Islet precursor cell (in vitro differentiated cells): ENCODE results near the gene ANKZF1.
"Not testable (repeated sequence)": the region's sequence is repeated elsewhere in the genome, so short reads cannot be mapped to it uniquely, and the experiment has no call there.

Experiments
- DNase-seq: peaks from one replicate; pipeline ENCODE4 v3.0.0-alpha.2; 2018

Gene ANKZF1

GRCh38 chr2:219229305-219230058 lies at the start of gene ANKZF1, which contains the start of gene ATG9A:
ANKZF1 (plus strand) TSS chr2:219229806; CDS start chr2:219230258, 452 bp downstream.
ATG9A (minus strand) TSS chr2:219229636; CDS start chr2:219228024, 1,612 bp downstream.
- DNase-seq: peak; percentile 100

GRCh38 chr2:219180961-219181360 lies 48.6 kb upstream of the ANKZF1 start:
- no peak for DNase-seq

GRCh38 chr2:219181531-219181930 lies 48.1 kb upstream of the ANKZF1 start:
- no peak for DNase-seq

GRCh38 chr2:219182331-219183150 lies 47.1 kb upstream of the ANKZF1 start:
- no peak for DNase-seq

GRCh38 chr2:219183151-219183772 lies 46.3 kb upstream of the ANKZF1 start:
- no peak for DNase-seq

- DNase-seq: no peak
Measured at GRCh38 chr2:219184121-219184520, 45.5 kb upstream of the ANKZF1 start.

- no peak for DNase-seq
Measured at GRCh38 chr2:219186754-219187456, 42.7 kb upstream of the ANKZF1 start.

- no peak for DNase-seq
Measured at GRCh38 chr2:219197388-219197787, 32.2 kb upstream of the ANKZF1 start.

- DNase-seq: no peak
Measured at GRCh38 chr2:219198974-219199373, 30.6 kb upstream of the ANKZF1 start.

GRCh38 chr2:219199470-219200211 lies 30.0 kb upstream of the ANKZF1 start:
- no peak for DNase-seq

- DNase-seq: not testable (repeated sequence)
Measured at GRCh38 chr2:219200502-219201326, 28.9 kb upstream of the ANKZF1 start.

GRCh38 chr2:219201331-219201730 lies 28.3 kb upstream of the ANKZF1 start:
- not testable (repeated sequence) for DNase-seq

GRCh38 chr2:219204425-219205164 lies 25.0 kb upstream of the ANKZF1 start:
- DNase-seq: no peak

- DNase-seq: no peak
Measured at GRCh38 chr2:219205165-219205538, 24.5 kb upstream of the ANKZF1 start.

- no peak for DNase-seq
Measured at GRCh38 chr2:219205981-219206327, 23.7 kb upstream of the ANKZF1 start.

GRCh38 chr2:219206328-219207133 lies 23.1 kb upstream of the ANKZF1 start, which contains the start of gene ZFAND2B:
ZFAND2B (plus strand) TSS chr2:219206782; CDS start chr2:219206988, 206 bp downstream.
- peak; percentile 96 for DNase-seq

- DNase-seq: no peak
Measured at GRCh38 chr2:219207134-219207883, 22.3 kb upstream of the ANKZF1 start.

GRCh38 chr2:219207884-219208740 lies 21.5 kb upstream of the ANKZF1 start:
- no peak for DNase-seq
